SH-SY5Y (cell line): Measurements from ENCODE around the gene TMEM236.

ENCODE experiments used
- GATA2 ChIP-seq: IDR thresholded peaks from 2 replicates; pipeline ENCODE4 v1.6.1; 2011; ENCODE audit warnings: mild to moderate bottlenecking, low read depth, low read length
- GATA3 ChIP-seq: IDR thresholded peaks from 2 replicates; pipeline ENCODE4 v1.6.1; 2011; ENCODE audit warnings: low read depth, mild to moderate bottlenecking, low read length, moderate library complexity

GRCh38 chr10:17734432-17735080 is 17.4 kb upstream of the TMEM236 start:
- TF ChIP-seq GATA2 (no peak), GATA3 (no peak)
